ENCODE data around the gene OR6B1. TPM values are rescaled to one million over a fixed set of nuclear protein-coding genes. Genes with fewer than 3 reads are reported as not detected.

Gene OR6B1
- total and polyA plus RNA-seq, 2 of the 8 experiments (the other 6 are each of a cell fraction or from before 2014, with no cell fraction given): not detected

GRCh38 chr7:144048648-144049047, 48.5 kb downstream of the OR6B1 start, which contains the start of gene OR2A5 (continued):
- TF ChIP-seq CHD7 (IDR thresholded peaks at IDR 0.05; ENCODE audit: insufficient replicate concordance, low read length) (no peak), CBX8 (IDR thresholded peaks at IDR 0.05; ENCODE audit: borderline replicate concordance, low read depth, low read length) (no peak), NRF1 (IDR thresholded peaks at IDR 0.05; ENCODE audit: low read depth, low read length) (no peak), USF2 (IDR thresholded peaks at IDR 0.05; ENCODE audit: low read length) (no peak), CTBP2 (IDR thresholded peaks at IDR 0.05; ENCODE audit: borderline replicate concordance, insufficient read depth, insufficient read length, low read length) (no peak), CREB1 (IDR thresholded peaks at IDR 0.05) (no peak), YY1 (IDR thresholded peaks at IDR 0.05; ENCODE audit: low read depth, low read length) (no peak), E2F6 (IDR thresholded peaks at IDR 0.05) (no peak), RAD21 (IDR thresholded peaks at IDR 0.05 in 1 of 2, conservative IDR thresholded peaks at IDR 0.05 in 1 of 2; ENCODE audit: low read depth in 2 of 2, low read length in 2 of 2) (no peak)

Measured in H1 (cell line).